GM21825 (cell line): ENCODE measurements around the gene SLC8A3.

Source experiments
- ATAC-seq: cut with Tn5 transposase; IDR thresholded peaks from one replicate; pipeline ENCODE4 v1.9.1; 2021; ENCODE audit warnings: mild to moderate bottlenecking, moderate library complexity; ENCODE audit not compliant: unreplicated experiment

The SLC8A3 gene

GRCh38 chr14:70180718-70181117 is 8.0 kb downstream of the SLC8A3 start:
- no peak for ATAC-seq

GRCh38 chr14:70177081-70177800 is 11.5 kb downstream of the SLC8A3 start:
- ATAC-seq, result no peak

GRCh38 chr14:70173569-70173968 is 15.2 kb downstream of the SLC8A3 start:
- ATAC-seq, result no peak

GRCh38 chr14:70171726-70172125 is 17.0 kb downstream of the SLC8A3 start:
- ATAC-seq, result no peak

GRCh38 chr14:70170976-70171375 is 17.8 kb downstream of the SLC8A3 start:
- ATAC-seq, result no peak

GRCh38 chr14:70168406-70168805 is 20.3 kb downstream of the SLC8A3 start:
- no peak for ATAC-seq

GRCh38 chr14:70166530-70167203 is 22.1 kb downstream of the SLC8A3 start:
- ATAC-seq, result no peak

GRCh38 chr14:70162358-70162757 is 26.4 kb downstream of the SLC8A3 start:
- no peak for ATAC-seq

GRCh38 chr14:70156592-70156991 is 32.2 kb downstream of the SLC8A3 start:
- ATAC-seq, result no peak

- ATAC-seq, result no peak
These were observed 36.0 kb downstream of the SLC8A3 start for GRCh38 chr14:70152704-70153103.

GRCh38 chr14:70152081-70152480 is 36.7 kb downstream of the SLC8A3 start:
- no peak for ATAC-seq

- ATAC-seq, result no peak
These were observed 39.1 kb downstream of the SLC8A3 start for GRCh38 chr14:70149596-70150165.

- no peak for ATAC-seq
These were observed 39.7 kb downstream of the SLC8A3 start for GRCh38 chr14:70148911-70149595.

GRCh38 chr14:70148351-70148750 is 40.4 kb downstream of the SLC8A3 start:
- ATAC-seq, result no peak

GRCh38 chr14:70144046-70144445 is 44.7 kb downstream of the SLC8A3 start:
- ATAC-seq, result no peak

GRCh38 chr14:70143306-70143705 is 45.4 kb downstream of the SLC8A3 start:
- no peak for ATAC-seq

GRCh38 chr14:70140614-70141013 is 48.1 kb downstream of the SLC8A3 start:
- no peak for ATAC-seq

GRCh38 chr14:70139384-70139783 is 49.4 kb downstream of the SLC8A3 start:
- ATAC-seq, result peak; percentile 59

- no peak for ATAC-seq
These were observed 51.0 kb downstream of the SLC8A3 start for GRCh38 chr14:70137788-70138187.

GRCh38 chr14:70133461-70133860 is 55.3 kb downstream of the SLC8A3 start:
- no peak for ATAC-seq

GRCh38 chr14:70130482-70130881 is 58.3 kb downstream of the SLC8A3 start:
- ATAC-seq, result no peak

GRCh38 chr14:70127186-70127585 is 61.6 kb downstream of the SLC8A3 start:
- ATAC-seq, result no peak
